Kidney capillary endothelial cell (primary cell): ENCODE measurements around the gene PCSK7.

Source experiments
- DNase-seq: peaks from one replicate; pipeline ENCODE4 v3.0.0-alpha.2; 2018; ENCODE audit warnings: low spot score

The PCSK7 gene

GRCh38 chr11:117160826-117161225, 71.0 kb downstream of the PCSK7 start:
- no peak for DNase-seq

GRCh38 chr11:117159892-117160291, 72.0 kb downstream of the PCSK7 start:
- DNase-seq, result no peak

GRCh38 chr11:117157507-117157906, 74.4 kb downstream of the PCSK7 start:
- no peak for DNase-seq

- DNase-seq, result no peak
Measured at GRCh38 chr11:117154468-117154867, 77.4 kb downstream of the PCSK7 start.
